Measurements from ENCODE around the gene LTN1. TPM values are rescaled to one million over a fixed set of nuclear protein-coding genes. Genes with fewer than 3 reads are reported as not detected.

The LTN1 gene
- total and polyA plus RNA-seq, 2 of the 13 experiments (the other 11 are each of a cell fraction or from before 2014, with no cell fraction given): 6.7 to 24.6 TPM

DNA sequence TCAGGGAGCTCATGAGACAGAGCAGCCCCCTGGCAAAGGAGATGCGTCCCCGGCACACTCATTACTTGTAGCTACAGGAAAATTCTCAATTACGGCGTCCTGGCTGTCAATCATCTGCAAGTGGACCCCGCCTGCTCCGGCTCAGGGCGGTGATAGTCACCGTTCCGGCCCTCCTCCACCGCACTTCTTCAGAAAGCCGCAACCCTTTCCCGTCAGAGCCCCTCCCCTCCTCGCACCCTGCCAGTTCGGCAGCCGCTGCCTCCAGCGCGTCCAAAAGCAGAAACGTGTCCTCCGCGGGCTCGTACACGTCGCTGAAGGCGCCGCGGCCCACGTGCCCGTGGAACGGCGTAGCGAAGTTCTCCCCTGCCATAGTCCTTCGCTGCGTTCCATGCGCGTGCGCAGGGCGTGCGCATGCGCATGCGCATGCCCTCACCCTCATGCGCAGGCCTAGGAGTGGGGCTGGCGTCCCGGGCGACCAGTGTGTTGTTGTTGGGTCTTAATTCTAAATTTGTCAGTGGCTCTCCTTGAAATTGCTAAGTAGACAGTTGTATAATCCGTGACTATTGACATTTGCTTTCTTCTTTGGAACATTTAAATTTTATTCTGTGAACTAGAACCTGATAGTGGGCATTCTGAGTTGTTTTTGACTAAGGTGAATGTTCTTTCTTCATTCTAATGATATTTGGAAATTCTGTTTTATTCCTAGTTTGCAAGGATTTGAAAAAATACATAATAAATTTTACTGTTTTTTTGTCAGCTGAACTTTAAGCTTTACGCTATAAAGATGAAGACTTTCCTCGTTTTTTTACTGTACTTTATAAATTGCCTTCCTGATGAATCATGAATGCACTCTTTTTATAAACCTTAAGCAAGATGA lies 107.5 kb downstream of the LTN1 start (continued):
- TF ChIP-seq ZNF770 (CRISPR knock-in tag; IDR thresholded peaks at IDR 0.05) (peak; percentile 42; the same call in 1 of the 2 replicates), ZNF556 (CRISPR knock-in tag; IDR thresholded peaks at IDR 0.05; ENCODE audit: borderline replicate concordance) (peak; percentile 92; the same call in 1 of the 2 replicates), ZNF317 (CRISPR knock-in tag; IDR thresholded peaks at IDR 0.05) (peak; percentile 94), ZNF446 (CRISPR knock-in tag; IDR thresholded peaks at IDR 0.05) (peak; percentile 98), NR3C1 (CRISPR knock-in tag; IDR thresholded peaks at IDR 0.05) (0 out of 2 replicates have a peak, but pooled peaks have one; percentile 24), ZNF333 (CRISPR knock-in tag; IDR thresholded peaks at IDR 0.05; ENCODE audit: borderline replicate concordance) (peak; percentile 98), TBX3 (IDR thresholded peaks at IDR 0.05; ENCODE audit: borderline replicate concordance) (0 out of 2 replicates have a peak, but pooled peaks have one; percentile 43), KMT2B (CRISPR knock-in tag; IDR thresholded peaks at IDR 0.05) (peak; percentile 97), ZSCAN12 (CRISPR knock-in tag; IDR thresholded peaks at IDR 0.05) (peak; percentile 76; the same call in 1 of the 2 replicates), HMG20B (CRISPR knock-in tag; conservative IDR thresholded peaks at IDR 0.05) (peak; percentile 86), RARA (CRISPR knock-in tag; IDR thresholded peaks at IDR 0.05) (peak; percentile 71), POLR2AphosphoS2 (IDR thresholded peaks at IDR 0.05; ENCODE audit: low read depth, low read length) (no peak), ZNF605 (CRISPR knock-in tag; IDR thresholded peaks at IDR 0.05) (peak; percentile 100), ZEB1 (IDR thresholded peaks at IDR 0.05; ENCODE audit: insufficient replicate concordance, low read depth) (no peak), ZKSCAN1 (IDR thresholded peaks at IDR 0.05; ENCODE audit: low read length) (no peak), TMF1 (CRISPR knock-in tag; IDR thresholded peaks at IDR 0.05; ENCODE audit: low read depth) (peak; percentile 99), MED1 (CRISPR knock-in tag; IDR thresholded peaks at IDR 0.05) (peak; percentile 78), ZNF503 (CRISPR knock-in tag; IDR thresholded peaks at IDR 0.05) (peak; percentile 72), TAF15 (IDR thresholded peaks at IDR 0.05; ENCODE audit: low read depth, low read length, poor library complexity, severe bottlenecking) (peak; percentile 69), NKX3-1 (CRISPR knock-in tag; IDR thresholded peaks at IDR 0.05) (peak; percentile 98), GPN1 (CRISPR knock-in tag; IDR thresholded peaks at IDR 0.05; ENCODE audit: borderline replicate concordance) (peak; percentile 71; the same call in 1 of the 2 replicates), CREM (IDR thresholded peaks at IDR 0.05) (peak; percentile 35; the same call in 1 of the 2 replicates), CREM (CRISPR knock-in tag; IDR thresholded peaks at IDR 0.05) (no peak)
- TF ChIP-seq, protein P1, sequence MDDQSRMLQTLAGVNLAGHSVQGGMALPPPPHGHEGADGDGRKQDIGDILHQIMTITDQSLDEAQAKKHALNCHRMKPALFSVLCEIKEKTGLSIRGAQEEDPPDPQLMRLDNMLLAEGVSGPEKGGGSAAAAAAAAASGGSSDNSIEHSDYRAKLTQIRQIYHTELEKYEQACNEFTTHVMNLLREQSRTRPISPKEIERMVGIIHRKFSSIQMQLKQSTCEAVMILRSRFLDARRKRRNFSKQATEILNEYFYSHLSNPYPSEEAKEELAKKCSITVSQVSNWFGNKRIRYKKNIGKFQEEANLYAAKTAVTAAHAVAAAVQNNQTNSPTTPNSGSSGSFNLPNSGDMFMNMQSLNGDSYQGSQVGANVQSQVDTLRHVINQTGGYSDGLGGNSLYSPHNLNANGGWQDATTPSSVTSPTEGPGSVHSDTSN (CRISPR knock-in tag; IDR thresholded peaks at IDR 0.05; ENCODE audit: borderline replicate concordance): no peak
- TF ChIP-seq, protein P2, sequence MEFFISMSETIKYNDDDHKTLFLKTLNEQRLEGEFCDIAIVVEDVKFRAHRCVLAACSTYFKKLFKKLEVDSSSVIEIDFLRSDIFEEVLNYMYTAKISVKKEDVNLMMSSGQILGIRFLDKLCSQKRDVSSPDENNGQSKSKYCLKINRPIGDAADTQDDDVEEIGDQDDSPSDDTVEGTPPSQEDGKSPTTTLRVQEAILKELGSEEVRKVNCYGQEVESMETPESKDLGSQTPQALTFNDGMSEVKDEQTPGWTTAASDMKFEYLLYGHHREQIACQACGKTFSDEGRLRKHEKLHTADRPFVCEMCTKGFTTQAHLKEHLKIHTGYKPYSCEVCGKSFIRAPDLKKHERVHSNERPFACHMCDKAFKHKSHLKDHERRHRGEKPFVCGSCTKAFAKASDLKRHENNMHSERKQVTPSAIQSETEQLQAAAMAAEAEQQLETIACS (CRISPR knock-in tag; IDR thresholded peaks at IDR 0.05): peak; percentile 85

Data from HepG2 (cell line).